HepG2 (cell line): ENCODE data around the gene MYOM1. TPM values are rescaled to one million over a fixed set of nuclear protein-coding genes. Genes with fewer than 3 reads are reported as not detected.

Experiments used
- ATAC-seq: fragments of 200-7000 bp; cut with Tn5 transposase; 3 replicates; pipeline ENCODE4 v1.9.1; 2020; ENCODE audit warnings: mild to moderate bottlenecking, moderate library complexity
- BruUV-seq: library from RNA; stranded (reverse); fragments of 400-500 nt; replicated peaks from 2 replicates; lab custom pipeline; 2021; lab: Mats Ljungman, UMichigan
- CTCF ChIA-PET: fragments of 300-600 bp; formaldehyde crosslinking; extraction: SDS; loops from one replicate; lab custom pipeline; 2021; ENCODE audit warnings: low total read pairs, inconsistent platforms, low intra/inter-chr PET ratio; lab: Yijun Ruan, JAX
- POLR2A ChIA-PET: fragments of 350-600 bp; sonication (Branson Sonifier 250); formaldehyde crosslinking; loops from one replicate; lab custom pipeline; 2020; ENCODE audit warnings: antibody characterized with exemption, inconsistent platforms; lab: Yijun Ruan, JAX
- DNase-seq: peaks from one replicate; pipeline ENCODE4 v3.0.0-alpha.2; 2015; ENCODE audit warnings: low spot score
- FAIRE-seq: peaks from 3 replicates; lab custom pipeline; 2011; peaks lifted over from hg19 to GRCh38; lab: Jason Lieb, UNC
- H2AFZ ChIP-seq: one replicate; pipeline ENCODE4 v1.6.1; 2011; ENCODE audit warnings: low read length, inconsistent platforms
- H3K27ac ChIP-seq: fragments of 300-600 bp; 3 replicates; pipeline ENCODE4 v1.8.0; 2011; ENCODE audit warnings: mixed run types, mild to moderate bottlenecking, mixed read lengths, low read length, inconsistent platforms; ENCODE audit not compliant: insufficient read depth; ENCODE audit errors: extremely low read length
- H3K27me3 ChIP-seq, 2 experiments: fragments of 200-600 bp in 1 of 2; 2 replicates in 1 of 2; 3 replicates in 1 of 2; pipeline versions ENCODE4 v1.6.0 to v1.8.0; 2011; ENCODE audit warnings: low read length in 2 of 2, mild to moderate bottlenecking in 2 of 2, moderate library complexity in 2 of 2, inconsistent platforms in 1 of 2; ENCODE audit not compliant: insufficient read depth in 2 of 2, control insufficient read depth in 1 of 2
- H3K36me3 ChIP-seq, 2 experiments: fragments of 200-600 bp in 1 of 2; replicated peaks in 1 of 2; 2 replicates in 1 of 2; 3 replicates in 1 of 2; pipeline versions ENCODE4 v1.5.1 to v1.8.0; 2011; ENCODE audit warnings: low read length in 2 of 2, inconsistent platforms in 1 of 2; ENCODE audit not compliant: insufficient read depth in 2 of 2, control insufficient read depth in 1 of 2
- H3K4me1 ChIP-seq: 2 replicates; pipeline ENCODE4 v1.5.1; 2012; ENCODE audit warnings: low read length, inconsistent platforms; ENCODE audit not compliant: insufficient read depth
- H3K4me2 ChIP-seq: 2 replicates; pipeline ENCODE4 v1.6.0; 2011; ENCODE audit warnings: low read depth, low read length, inconsistent platforms
- H3K4me3 ChIP-seq, 3 experiments: fragments of 200-600 bp in 1 of 3; sonication (generic), shearing (Covaris generic) in 1 of 3; replicated peaks in 1 of 3; 2 replicates each; pipeline ENCODE4 v1.5.1; 2011 to 2016; ENCODE audit warnings: low read length in 3 of 3, inconsistent platforms in 2 of 3, low read depth in 2 of 3, mild to moderate bottlenecking in 2 of 3, control low read depth in 1 of 3, mixed read lengths in 1 of 3; ENCODE audit not compliant: insufficient read depth in 1 of 3
- H3K79me2 ChIP-seq: one replicate; pipeline ENCODE4 v1.6.1; 2011; ENCODE audit warnings: low read length, inconsistent platforms; ENCODE audit not compliant: insufficient read depth
- H3K9ac ChIP-seq: 2 replicates; pipeline ENCODE4 v1.6.0; 2011; ENCODE audit warnings: mild to moderate bottlenecking, low read depth, low read length, inconsistent platforms; ENCODE audit not compliant: insufficient read depth
- H3K9me3 ChIP-seq: 2 replicates; pipeline ENCODE4 v1.5.1; 2012; ENCODE audit warnings: mild to moderate bottlenecking, low read length
- H4K20me1 ChIP-seq: 2 replicates; pipeline ENCODE4 v1.6.0; 2011; ENCODE audit warnings: inconsistent platforms, mild to moderate bottlenecking, low read length, moderate library complexity; ENCODE audit not compliant: insufficient read depth
- BRCA1 ChIP-seq: sonication (generic); formaldehyde crosslinking; IDR thresholded peaks from 2 replicates; pipeline ENCODE4 v1.4.0; 2020; ENCODE audit warnings: missing genetic modification reagents
- HNF4A ChIP-seq: sonication (generic); formaldehyde crosslinking; IDR thresholded peaks from 2 replicates; pipeline ENCODE4 v1.4.0; 2020; ENCODE audit warnings: missing genetic modification reagents
- HOXA7 ChIP-seq: sonication (generic); formaldehyde crosslinking; IDR thresholded peaks from 2 replicates; pipeline ENCODE4 v1.8.1; 2022; ENCODE audit warnings: mild to moderate bottlenecking, missing genetic modification reagents, moderate library complexity
- NFKBIZ ChIP-seq: IDR thresholded peaks from 2 replicates; pipeline ENCODE4 v1.6.1; 2018; ENCODE audit warnings: missing genetic modification reagents, missing compliant biosample characterization
- PHF21A ChIP-seq: sonication (generic); formaldehyde crosslinking; IDR thresholded peaks from 2 replicates; pipeline ENCODE4 v1.5.0; 2020; ENCODE audit warnings: mild to moderate bottlenecking, missing genetic modification reagents
- POGK ChIP-seq: sonication (generic); formaldehyde crosslinking; conservative IDR thresholded peaks from 2 replicates; pipeline ENCODE4 v1.8.0; 2022; ENCODE audit warnings: mild to moderate bottlenecking, moderate library complexity, missing genetic modification reagents
- SSRP1 ChIP-seq: IDR thresholded peaks from 2 replicates; pipeline ENCODE4 v1.6.1; 2016; ENCODE audit warnings: control low read depth
- ZBTB43 ChIP-seq: sonication (generic); formaldehyde crosslinking; conservative IDR thresholded peaks from 2 replicates; pipeline ENCODE4 v1.4.0; 2020; ENCODE audit warnings: missing genetic modification reagents
- ZFP62 ChIP-seq: sonication (generic); formaldehyde crosslinking; IDR thresholded peaks from 2 replicates; pipeline ENCODE4 v1.4.0; 2020; ENCODE audit warnings: missing genetic modification reagents
- ZFP91 ChIP-seq: sonication (generic); formaldehyde crosslinking; IDR thresholded peaks from 2 replicates; pipeline ENCODE4 v1.9.0; 2022; ENCODE audit warnings: missing genetic modification reagents, mild to moderate bottlenecking, borderline replicate concordance
- ZNF451 ChIP-seq: sonication (generic); formaldehyde crosslinking; IDR thresholded peaks from 2 replicates; pipeline ENCODE4 v1.5.0; 2020; ENCODE audit warnings: mild to moderate bottlenecking, missing genetic modification reagents
- ZNF556 ChIP-seq: sonication (generic); formaldehyde crosslinking; IDR thresholded peaks from 2 replicates; pipeline ENCODE4 v1.4.0; 2020; ENCODE audit warnings: mild to moderate bottlenecking, missing genetic modification reagents, borderline replicate concordance
- ZNF766 ChIP-seq: sonication (generic); formaldehyde crosslinking; IDR thresholded peaks from 2 replicates; pipeline ENCODE4 v1.5.0; 2020; ENCODE audit warnings: missing genetic modification reagents, borderline replicate concordance
- WGBS: methylation state at CpG from one replicate; pipeline ENCODE4 v1.1.6; 2017; ENCODE audit warnings: low lambda C conversion rate; 5-methylcytosine and 5-hydroxymethylcytosine counted together
- in situ Hi-C: cut with HindIII; loops from 2 replicates; pipeline ENCODE4 v1.10.0; 2017; ENCODE audit warnings: low pct_unique_long_range_greater_than_20kb; ENCODE audit not compliant: extremely low pct_ligation_motif_present
- intact Hi-C: fragments of 100-400 bp; cut with micrococcal nuclease; formaldehyde crosslinking; loops from one replicate; pipeline ENCODE4 v1.10.0; 2022; ENCODE audit not compliant: unreplicated experiment
- polyA plus RNA-seq, 8 experiments: library from polyadenylated mRNA; depleted of rRNA in 3 of 8; stranded (reverse) in 7 of 8; unstranded in 1 of 8; fragments of >200 nt; fragmentation: Illumina TruSeq in 4 of 8; extraction: Trizol in 4 of 8; gene quantifications; 2 replicates each; pipeline versions ENCODE4 v1.2.1 to v1.2.3, GENCODE V29; 2011 to 2016; ENCODE audit warnings: low read depth in 4 of 8, missing spikeins in 1 of 8, mixed read lengths in 1 of 8; ENCODE audit not compliant: insufficient read depth in 1 of 8
- total RNA-seq, 5 experiments: library from RNA; depleted of rRNA; stranded (reverse); fragments of >200 nt; fragmentation: Illumina TruSeq; extraction: Trizol; gene quantifications; 2 replicates each; pipeline ENCODE4 v1.2.3, GENCODE V29; 2016; ENCODE audit warnings: low read depth in 1 of 5
- TF ChIP-seq, protein P1 (sequence below): sonication (generic); formaldehyde crosslinking; IDR thresholded peaks from 2 replicates; pipeline ENCODE4 v1.5.0; 2020; ENCODE audit warnings: mild to moderate bottlenecking, missing genetic modification reagents, moderate library complexity
- TF ChIP-seq, protein P2 (sequence below): sonication (generic); formaldehyde crosslinking; IDR thresholded peaks from 2 replicates; pipeline ENCODE4 v1.4.0; 2020; ENCODE audit warnings: missing genetic modification reagents; ENCODE audit errors: not compliant biosample characterization

Gene MYOM1
- total and polyA plus RNA-seq, 2 of the 13 experiments (the other 11 are each of a cell fraction or from before 2014, with no cell fraction given): 0.46 to 0.98 TPM

DNA sequence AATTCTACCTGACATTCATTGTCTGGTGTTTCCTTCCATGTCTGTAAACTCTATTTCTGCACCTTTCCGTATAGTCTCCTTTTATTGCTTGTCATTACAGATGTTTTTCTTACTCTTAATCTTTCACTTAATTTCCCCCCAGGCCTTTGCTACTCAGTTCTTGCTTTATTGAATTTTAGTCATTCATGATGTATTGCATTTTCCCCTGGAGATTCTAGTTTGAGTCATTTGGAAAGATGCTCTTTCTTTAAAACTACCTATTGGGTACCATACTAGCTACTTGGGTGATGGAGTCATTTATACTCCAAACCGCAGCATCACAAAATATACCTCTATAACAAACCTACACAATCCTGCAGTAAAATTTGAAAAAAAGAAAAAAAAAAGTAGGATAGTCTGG, 179.6 kb downstream of the MYOM1 start (continued):
- no peak for TF ChIP-seq ZBTB43 (CRISPR knock-in tag)
- TF ChIP-seq SSRP1: no peak
- no peak for TF ChIP-seq NFKBIZ (CRISPR knock-in tag)
- TF ChIP-seq, all 625 proteins: peak for 0

GRCh38 chr18:3037423-3037915, 182.3 kb downstream of the MYOM1 start:
- ATAC-seq: peak; percentile 100
- intact Hi-C loops: loop anchor here (1.0 to 2.0 kb wide), 2 partner anchors 26 to 51 kb away; no protein-coding TSS in a partner anchor
- DNase-seq: peak; percentile 98
- TF ChIP-seq NFKBIZ (CRISPR knock-in tag) (peak; percentile 87), ZNF451 (CRISPR knock-in tag) (peak; percentile 34; the same call in 1 of the 2 replicates), PHF21A (CRISPR knock-in tag) (peak; percentile 94), ZNF766 (CRISPR knock-in tag) (peak; percentile 23; the same call in 1 of the 2 replicates), BRCA1 (CRISPR knock-in tag) (0 out of 2 replicates have a peak, but pooled peaks have one; percentile 33), HOXA7 (CRISPR knock-in tag) (no peak), HNF4A (CRISPR knock-in tag) (peak; percentile 80), ZFP62 (CRISPR knock-in tag) (no peak), ZFP91 (CRISPR knock-in tag) (no peak), POGK (CRISPR knock-in tag) (0 out of 2 replicates have a peak, but pooled peaks have one; percentile 27), ZNF556 (CRISPR knock-in tag) (peak; percentile 69; the same call in 1 of the 2 replicates)
- TF ChIP-seq, protein P1, sequence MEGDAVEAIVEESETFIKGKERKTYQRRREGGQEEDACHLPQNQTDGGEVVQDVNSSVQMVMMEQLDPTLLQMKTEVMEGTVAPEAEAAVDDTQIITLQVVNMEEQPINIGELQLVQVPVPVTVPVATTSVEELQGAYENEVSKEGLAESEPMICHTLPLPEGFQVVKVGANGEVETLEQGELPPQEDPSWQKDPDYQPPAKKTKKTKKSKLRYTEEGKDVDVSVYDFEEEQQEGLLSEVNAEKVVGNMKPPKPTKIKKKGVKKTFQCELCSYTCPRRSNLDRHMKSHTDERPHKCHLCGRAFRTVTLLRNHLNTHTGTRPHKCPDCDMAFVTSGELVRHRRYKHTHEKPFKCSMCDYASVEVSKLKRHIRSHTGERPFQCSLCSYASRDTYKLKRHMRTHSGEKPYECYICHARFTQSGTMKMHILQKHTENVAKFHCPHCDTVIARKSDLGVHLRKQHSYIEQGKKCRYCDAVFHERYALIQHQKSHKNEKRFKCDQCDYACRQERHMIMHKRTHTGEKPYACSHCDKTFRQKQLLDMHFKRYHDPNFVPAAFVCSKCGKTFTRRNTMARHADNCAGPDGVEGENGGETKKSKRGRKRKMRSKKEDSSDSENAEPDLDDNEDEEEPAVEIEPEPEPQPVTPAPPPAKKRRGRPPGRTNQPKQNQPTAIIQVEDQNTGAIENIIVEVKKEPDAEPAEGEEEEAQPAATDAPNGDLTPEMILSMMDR (CRISPR knock-in tag): no peak
- TF ChIP-seq, protein P2, sequence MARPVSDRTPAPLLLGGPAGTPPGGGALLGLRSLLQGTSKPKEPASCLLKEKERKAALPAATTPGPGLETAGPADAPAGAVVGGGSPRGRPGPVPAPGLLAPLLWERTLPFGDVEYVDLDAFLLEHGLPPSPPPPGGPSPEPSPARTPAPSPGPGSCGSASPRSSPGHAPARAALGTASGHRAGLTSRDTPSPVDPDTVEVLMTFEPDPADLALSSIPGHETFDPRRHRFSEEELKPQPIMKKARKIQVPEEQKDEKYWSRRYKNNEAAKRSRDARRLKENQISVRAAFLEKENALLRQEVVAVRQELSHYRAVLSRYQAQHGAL (CRISPR knock-in tag): no peak

More at GRCh38 chr18:3037423-3037915, 182.3 kb downstream of the MYOM1 start:
- FAIRE-seq: peak; percentile 90
- no peaks in the 10 kb centered on the region; a peak in 1 of 5 replicates for H3K27me3 ChIP-seq
- no peaks in the 10 kb centered on the region for H3K79me2 ChIP-seq
- WGBS: 0% methylated on average over 4 of the region's 4 CpGs
- no peak overlapping the region; a peak in 1 of 6 replicates for H3K4me3 ChIP-seq
- TSS peak; percentile 90 for BruUV-seq
- ChIA-PET CTCF (no interaction called here), POLR2A (interaction anchor here (0.9 to 1.7 kb wide), 8 partner anchors 10 to 80 kb away, joined by 3 to 7 read pairs (median 4); no protein-coding TSS in a partner anchor)
- in situ Hi-C loops: loop anchor here (25.0 kb wide), 1 partner anchor 575 kb away; no protein-coding TSS in a partner anchor
- no peaks in the 10 kb centered on the region for H4K20me1 ChIP-seq
- H3K36me3 ChIP-seq: no peaks in the 10 kb centered on the region
- peak overlapping the region; percentile 25 for H3K4me2 ChIP-seq
- peaks cover 57% of the 10 kb centered on the region for H3K4me1 ChIP-seq
- H3K9me3 ChIP-seq: no peaks in the 10 kb centered on the region
- no peak overlapping the region for H2AFZ ChIP-seq
- H3K27ac ChIP-seq: peak overlapping the region; percentile 73
- H3K9ac ChIP-seq: peak overlapping the region; percentile 38
